ENCODE measurements around the gene FGF1.

DNA sequence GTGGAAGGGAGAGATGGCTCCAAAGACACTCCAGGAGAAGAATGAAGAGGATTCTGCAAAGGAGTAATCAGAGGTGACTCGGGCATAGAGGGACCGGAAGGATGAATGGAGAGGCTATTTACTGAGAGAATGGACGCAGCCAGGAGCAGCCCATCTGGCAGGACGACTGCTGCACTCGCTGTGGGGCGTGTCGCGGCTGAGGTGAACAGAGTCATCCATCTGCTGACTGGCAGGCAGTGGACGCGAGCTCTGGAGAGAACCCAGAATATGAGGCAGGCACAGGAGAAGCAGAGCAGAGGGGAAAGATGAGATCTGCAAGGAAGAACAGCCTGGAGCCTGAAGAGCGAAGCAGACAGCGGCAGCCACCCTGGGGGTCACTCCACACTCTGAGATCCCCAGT is 16.4 kb downstream of the FGF1 start:
- no peak for TF ChIP-seq CTCF (IDR thresholded peaks at IDR 0.05; ENCODE audit: extremely low read depth in 1 of 2, insufficient read depth in 1 of 2, low read depth in 1 of 2, low read length in 2 of 2)
- no peak for TF ChIP-seq POLR2AphosphoS5 (IDR thresholded peaks at IDR 0.05; ENCODE audit: insufficient read depth, low read depth, low read length)

All from endothelial cell of umbilical vein (primary cell).